ENCODE results near the gene DHDH.

- no peak for TF ChIP-seq CTCF (IDR thresholded peaks at IDR 0.05; ENCODE audit: borderline replicate concordance, extremely low read depth, low read length, poor library complexity, severe bottlenecking)
- no peak for TF ChIP-seq EZH2 (IDR thresholded peaks at IDR 0.05; ENCODE audit: borderline replicate concordance, low read depth, low read length, severe bottlenecking)
These were observed 45.5 kb upstream of the DHDH start for GRCh38 chr19:48887861-48888612.

All from DND-41 (cell line).